Astrocyte of the cerebellum (primary cell): ENCODE measurements around the gene SECISBP2.

ENCODE experiments used
- DNase-seq: peaks from one replicate; pipeline ENCODE4 v3.0.0-alpha.2; 2011; ENCODE audit warnings: low read depth
- H3K4me3 ChIP-seq: 2 replicates; pipeline ENCODE4 v1.5.1; 2011; ENCODE audit warnings: mild to moderate bottlenecking, low read depth, low read length, moderate library complexity
- CTCF ChIP-seq: IDR thresholded peaks from 2 replicates; pipeline ENCODE4 v1.5.1; 2012; ENCODE audit warnings: low read length, low read depth, moderate library complexity, mild to moderate bottlenecking; ENCODE audit errors: missing control alignments
- in situ Hi-C: cut with HindIII; loops from 2 replicates; pipeline ENCODE4 v1.10.0; 2017; ENCODE audit warnings: low sequenced_read_pairs

The SECISBP2 gene

GRCh38 chr9:89404074-89404473, 85.8 kb downstream of the SECISBP2 start:
- no peak for DNase-seq
- in situ Hi-C loops: no loop called here
- no peak overlapping the region for H3K4me3 ChIP-seq
- no peak for TF ChIP-seq CTCF

DNA sequence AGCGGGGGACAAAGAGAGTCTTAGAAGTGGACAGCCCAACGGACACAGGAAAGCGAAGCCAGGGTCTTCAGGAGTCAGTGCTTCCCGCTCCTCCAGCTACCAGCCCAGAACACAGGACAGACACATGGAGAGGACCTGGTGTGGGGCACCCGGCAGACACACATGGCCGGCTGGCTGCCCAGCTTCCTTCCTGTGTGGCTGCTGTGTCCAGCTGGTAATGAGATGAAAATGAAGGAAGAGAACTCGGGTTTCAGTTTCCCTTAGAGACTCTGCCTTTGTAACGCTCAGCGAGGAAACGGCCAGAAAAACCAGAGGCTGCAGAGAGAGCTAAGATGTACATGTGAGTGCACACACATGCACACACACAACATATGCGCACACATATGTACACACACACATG, 87.5 kb downstream of the SECISBP2 start:
- TF ChIP-seq CTCF: no peak
- in situ Hi-C loops: no loop called here
- H3K4me3 ChIP-seq: no peak overlapping the region
- DNase-seq: no peak

GRCh38 chr9:89407070-89407469, 88.8 kb downstream of the SECISBP2 start:
- no peak overlapping the region for H3K4me3 ChIP-seq
- in situ Hi-C loops: no loop called here
- TF ChIP-seq CTCF: no peak
- DNase-seq: no peak

DNA sequence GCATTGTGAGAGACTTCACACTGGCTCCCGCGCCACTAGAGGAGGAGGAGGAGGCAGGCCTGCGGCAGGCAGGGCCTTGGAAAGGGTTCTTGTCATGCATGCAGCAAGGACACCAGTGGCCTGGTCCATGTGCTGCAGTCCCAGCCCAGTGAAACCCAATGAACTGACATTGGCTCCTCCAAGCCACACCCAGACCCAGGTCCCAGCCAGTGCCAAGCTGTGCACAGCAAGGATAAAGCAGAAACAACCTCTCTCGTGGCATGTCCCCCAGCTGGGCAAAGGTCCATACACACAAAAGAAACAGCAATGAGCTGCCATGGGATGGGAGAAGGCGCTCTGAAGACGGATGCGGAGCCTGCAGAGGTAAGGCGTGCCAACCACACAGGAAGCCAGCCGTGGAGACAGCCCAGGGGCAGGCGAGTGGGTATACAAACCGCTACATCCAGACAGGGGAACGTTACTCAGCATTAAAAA, 90.4 kb downstream of the SECISBP2 start:
- in situ Hi-C loops: no loop called here

More for the DNA sequence above, 90.4 kb downstream of the SECISBP2 start:
- DNase-seq: no peak
- H3K4me3 ChIP-seq: no peak overlapping the region
- TF ChIP-seq CTCF: no peak
